ENCODE results near the gene HAPSTR1.

The HAPSTR1 gene

DNA sequence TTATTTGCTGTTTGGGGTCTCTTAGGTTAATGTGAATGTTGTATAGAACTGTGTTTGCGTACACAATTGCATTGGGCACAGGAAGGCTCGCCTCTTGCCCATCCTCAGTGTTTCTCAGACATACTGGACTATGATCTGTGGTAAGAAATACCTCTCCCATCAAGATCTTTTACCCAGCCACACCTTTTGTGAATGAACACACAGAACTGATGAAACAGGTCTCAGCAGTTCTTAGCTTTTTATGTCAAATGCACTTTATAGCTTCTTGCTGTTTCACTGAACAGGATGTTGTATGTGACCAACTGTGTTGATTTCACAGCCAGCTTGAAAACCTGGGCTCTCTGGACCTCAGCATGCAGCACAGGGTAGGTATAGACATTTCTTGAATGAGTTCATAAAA, 31.5 kb downstream of the HAPSTR1 start:
- H3K4me1 ChIP-seq (ENCODE audit: insufficient read depth, low read length): peaks cover 43% of the 10 kb centered on the region

DNA sequence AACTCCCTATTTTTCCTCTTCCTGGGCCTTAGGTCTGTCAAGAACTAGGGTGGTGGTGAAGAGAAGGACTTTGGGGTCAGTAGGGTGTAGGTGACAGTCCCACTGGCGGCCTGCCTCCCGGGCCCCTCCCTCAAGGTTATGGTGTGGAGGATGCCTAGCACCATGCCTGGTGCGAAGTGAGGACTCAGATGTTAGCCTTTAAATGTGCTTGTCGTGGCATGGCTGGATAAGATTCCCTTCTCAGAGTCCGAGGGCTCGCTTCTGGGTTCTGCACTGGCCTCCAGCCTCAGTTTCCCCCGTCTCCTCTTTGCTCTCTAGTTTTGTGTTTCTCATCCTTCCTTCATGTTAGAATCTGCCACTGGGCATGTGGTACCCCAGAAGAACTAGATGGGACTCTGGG, 32.0 kb downstream of the HAPSTR1 start:
- H3K9me3 ChIP-seq (ENCODE audit: insufficient read depth, low read length, severe bottlenecking): no peaks in the 10 kb centered on the region
- no peak overlapping the region for H2AFZ ChIP-seq (ENCODE audit: low read depth, low read length)
- DNase-seq: no peak
- TF ChIP-seq, protein P1, sequence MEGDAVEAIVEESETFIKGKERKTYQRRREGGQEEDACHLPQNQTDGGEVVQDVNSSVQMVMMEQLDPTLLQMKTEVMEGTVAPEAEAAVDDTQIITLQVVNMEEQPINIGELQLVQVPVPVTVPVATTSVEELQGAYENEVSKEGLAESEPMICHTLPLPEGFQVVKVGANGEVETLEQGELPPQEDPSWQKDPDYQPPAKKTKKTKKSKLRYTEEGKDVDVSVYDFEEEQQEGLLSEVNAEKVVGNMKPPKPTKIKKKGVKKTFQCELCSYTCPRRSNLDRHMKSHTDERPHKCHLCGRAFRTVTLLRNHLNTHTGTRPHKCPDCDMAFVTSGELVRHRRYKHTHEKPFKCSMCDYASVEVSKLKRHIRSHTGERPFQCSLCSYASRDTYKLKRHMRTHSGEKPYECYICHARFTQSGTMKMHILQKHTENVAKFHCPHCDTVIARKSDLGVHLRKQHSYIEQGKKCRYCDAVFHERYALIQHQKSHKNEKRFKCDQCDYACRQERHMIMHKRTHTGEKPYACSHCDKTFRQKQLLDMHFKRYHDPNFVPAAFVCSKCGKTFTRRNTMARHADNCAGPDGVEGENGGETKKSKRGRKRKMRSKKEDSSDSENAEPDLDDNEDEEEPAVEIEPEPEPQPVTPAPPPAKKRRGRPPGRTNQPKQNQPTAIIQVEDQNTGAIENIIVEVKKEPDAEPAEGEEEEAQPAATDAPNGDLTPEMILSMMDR (IDR thresholded peaks at IDR 0.05; ENCODE audit: borderline replicate concordance, extremely low read depth, low read length, poor library complexity, severe bottlenecking): no peak
- TF ChIP-seq EZH2 (IDR thresholded peaks at IDR 0.05; ENCODE audit: borderline replicate concordance, low read depth, low read length, severe bottlenecking): no peak
- no peaks in the 10 kb centered on the region for H3K27me3 ChIP-seq (ENCODE audit: insufficient read depth, low read length, poor library complexity)
- ATAC-seq (ENCODE audit: insufficient read depth, low read depth): no peak
- no peak overlapping the region for H3K4me3 ChIP-seq (ENCODE audit: low read depth in 1 of 2, low read length in 2 of 2)
- H3K9ac ChIP-seq (ENCODE audit: low read depth, low read length): no peak overlapping the region
- H3K4me2 ChIP-seq (ENCODE audit: insufficient read depth, low read length): no peak overlapping the region
- peaks cover 45% of the 10 kb centered on the region for H3K4me1 ChIP-seq (ENCODE audit: insufficient read depth, low read length)
- peaks cover 67% of the 10 kb centered on the region for H4K20me1 ChIP-seq (ENCODE audit: insufficient read depth, low read length)
- peaks cover 50% of the 10 kb centered on the region for H3K79me2 ChIP-seq (ENCODE audit: insufficient read depth, low read length)
- H3K27ac ChIP-seq (ENCODE audit: low read length): no peak overlapping the region
- peaks cover 66% of the 10 kb centered on the region for H3K36me3 ChIP-seq (ENCODE audit: insufficient read depth, low read length)

More for the DNA sequence above, 31.5 kb downstream of the HAPSTR1 start:
- H3K4me2 ChIP-seq (ENCODE audit: insufficient read depth, low read length): no peak overlapping the region
- H3K27ac ChIP-seq (ENCODE audit: low read length): no peak overlapping the region
- H4K20me1 ChIP-seq (ENCODE audit: insufficient read depth, low read length): peaks cover 70% of the 10 kb centered on the region
- no peak for TF ChIP-seq EZH2 (IDR thresholded peaks at IDR 0.05; ENCODE audit: borderline replicate concordance, low read depth, low read length, severe bottlenecking)
- TF ChIP-seq, protein P1 (IDR thresholded peaks at IDR 0.05; ENCODE audit: borderline replicate concordance, extremely low read depth, low read length, poor library complexity, severe bottlenecking): no peak
- H3K27me3 ChIP-seq (ENCODE audit: insufficient read depth, low read length, poor library complexity): no peaks in the 10 kb centered on the region
- ATAC-seq (ENCODE audit: insufficient read depth, low read depth) (no peak), DNase-seq (no peak)
- H3K9me3 ChIP-seq (ENCODE audit: insufficient read depth, low read length, severe bottlenecking): no peaks in the 10 kb centered on the region
- no peak overlapping the region for H3K9ac ChIP-seq (ENCODE audit: low read depth, low read length)
- peaks cover 70% of the 10 kb centered on the region for H3K36me3 ChIP-seq (ENCODE audit: insufficient read depth, low read length)
- no peak overlapping the region for H3K4me3 ChIP-seq (ENCODE audit: low read depth in 1 of 2, low read length in 2 of 2)
- H3K79me2 ChIP-seq (ENCODE audit: insufficient read depth, low read length): peaks cover 54% of the 10 kb centered on the region
- H2AFZ ChIP-seq (ENCODE audit: low read depth, low read length): no peak overlapping the region

DNA sequence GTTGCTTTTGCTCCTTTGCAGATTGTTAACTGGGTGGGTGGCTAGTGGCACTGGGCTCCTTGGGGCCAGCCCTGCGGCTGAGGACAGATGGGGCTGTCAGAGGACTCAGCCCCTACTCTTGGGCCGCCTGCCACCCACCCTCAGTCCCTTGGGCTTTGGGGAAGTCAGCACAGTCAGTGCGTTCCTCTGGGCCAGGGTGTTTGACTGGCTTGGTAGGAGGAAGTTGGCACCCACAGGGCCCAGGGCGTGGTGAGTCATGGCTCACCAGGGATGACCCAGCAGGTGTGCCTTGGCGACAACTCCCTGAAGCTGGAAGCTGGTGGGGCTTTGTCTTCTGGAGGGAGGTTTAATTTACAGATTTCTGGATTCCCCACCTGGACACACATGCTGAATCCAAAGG, 32.4 kb downstream of the HAPSTR1 start:
- Histone ChIP-seq H4K20me1 (ENCODE audit: insufficient read depth, low read length) (peaks cover 66% of the 10 kb centered on the region), H3K27me3 (ENCODE audit: insufficient read depth, low read length, poor library complexity) (no peaks in the 10 kb centered on the region), H3K4me3 (ENCODE audit: low read depth in 1 of 2, low read length in 2 of 2) (no peak overlapping the region), H3K4me2 (ENCODE audit: insufficient read depth, low read length) (no peak overlapping the region), H2AFZ (ENCODE audit: low read depth, low read length) (no peak overlapping the region), H3K4me1 (ENCODE audit: insufficient read depth, low read length) (peaks cover 45% of the 10 kb centered on the region), H3K27ac (ENCODE audit: low read length) (no peak overlapping the region), H3K36me3 (ENCODE audit: insufficient read depth, low read length) (peaks cover 61% of the 10 kb centered on the region), H3K9ac (ENCODE audit: low read depth, low read length) (no peak overlapping the region), H3K9me3 (ENCODE audit: insufficient read depth, low read length, severe bottlenecking) (no peaks in the 10 kb centered on the region), H3K79me2 (ENCODE audit: insufficient read depth, low read length) (peaks cover 45% of the 10 kb centered on the region)
- TF ChIP-seq EZH2 (IDR thresholded peaks at IDR 0.05; ENCODE audit: borderline replicate concordance, low read depth, low read length, severe bottlenecking): no peak
- TF ChIP-seq, protein P1 (IDR thresholded peaks at IDR 0.05; ENCODE audit: borderline replicate concordance, extremely low read depth, low read length, poor library complexity, severe bottlenecking): no peak
- DNase-seq (no peak), ATAC-seq (ENCODE audit: insufficient read depth, low read depth) (no peak)

DNA sequence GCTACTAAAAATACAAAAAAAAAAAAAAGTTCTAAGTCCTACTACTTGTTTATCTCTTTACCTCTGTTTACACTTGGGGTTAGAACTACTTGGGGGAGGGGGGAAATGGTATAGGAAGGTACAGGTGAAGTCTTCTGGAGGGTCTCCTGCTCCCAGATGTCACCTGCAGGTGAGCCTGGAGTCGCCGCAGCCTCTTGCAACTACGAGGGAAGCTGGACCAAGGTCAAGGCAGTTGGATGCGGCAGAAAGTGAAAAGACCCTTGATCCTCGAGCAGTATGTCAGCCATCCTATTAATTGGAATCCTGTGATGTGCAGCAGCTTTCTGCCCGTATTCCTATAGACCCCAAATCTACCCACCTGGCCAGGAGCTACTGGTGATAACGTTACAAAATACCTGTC, 33.0 kb downstream of the HAPSTR1 start:
- H3K4me1 ChIP-seq (ENCODE audit: insufficient read depth, low read length): peaks cover 45% of the 10 kb centered on the region
- H3K27me3 ChIP-seq (ENCODE audit: insufficient read depth, low read length, poor library complexity): no peaks in the 10 kb centered on the region
- H3K9me3 ChIP-seq (ENCODE audit: insufficient read depth, low read length, severe bottlenecking): no peaks in the 10 kb centered on the region
- peaks cover 63% of the 10 kb centered on the region for H4K20me1 ChIP-seq (ENCODE audit: insufficient read depth, low read length)
- ATAC-seq (ENCODE audit: insufficient read depth, low read depth) (no peak), DNase-seq (no peak)
- H3K36me3 ChIP-seq (ENCODE audit: insufficient read depth, low read length): peaks cover 56% of the 10 kb centered on the region
- H3K9ac ChIP-seq (ENCODE audit: low read depth, low read length): no peak overlapping the region
- H3K4me2 ChIP-seq (ENCODE audit: insufficient read depth, low read length): no peak overlapping the region
- TF ChIP-seq, protein P1 (IDR thresholded peaks at IDR 0.05; ENCODE audit: borderline replicate concordance, extremely low read depth, low read length, poor library complexity, severe bottlenecking): no peak
- no peak for TF ChIP-seq EZH2 (IDR thresholded peaks at IDR 0.05; ENCODE audit: borderline replicate concordance, low read depth, low read length, severe bottlenecking)
- no peak overlapping the region for H3K27ac ChIP-seq (ENCODE audit: low read length)
- no peak overlapping the region for H3K4me3 ChIP-seq (ENCODE audit: low read depth in 1 of 2, low read length in 2 of 2)
- no peak overlapping the region for H2AFZ ChIP-seq (ENCODE audit: low read depth, low read length)
- peaks cover 40% of the 10 kb centered on the region for H3K79me2 ChIP-seq (ENCODE audit: insufficient read depth, low read length)
